Liver (tissue), 9 donors: ENCODE measurements around the gene RGL1. TPM values are rescaled to one million over a fixed set of nuclear protein-coding genes. Genes with fewer than 3 reads are reported as not detected.

Experiments
- DNase-seq: peaks from one replicate; pipeline ENCODE4 v3.0.0-alpha.2; 2017; ENCODE audit warnings: low spot score
- H3K27ac ChIP-seq, 2 donors: one replicate each; pipeline ENCODE4 v1.7.0; 2013; ENCODE audit warnings: inconsistent platforms in 2 of 2, low read length in 2 of 2, control low read depth in 1 of 2, low read depth in 1 of 2, mild to moderate bottlenecking in 1 of 2
- H3K27me3 ChIP-seq, 4 donors: one replicate each; pipeline versions ENCODE4 v1.6.1 to v1.7.0; 2013; ENCODE audit warnings: low read length in 3 of 4, inconsistent platforms in 1 of 4, mild to moderate bottlenecking in 1 of 4, moderate library complexity in 1 of 4; ENCODE audit not compliant: control insufficient read depth in 4 of 4, insufficient read depth in 4 of 4
- H3K36me3 ChIP-seq, 4 donors: one replicate each; pipeline versions ENCODE4 v1.6.1 to v1.7.0; 2013; ENCODE audit warnings: low read length in 3 of 4, mild to moderate bottlenecking in 3 of 4, low read depth in 1 of 4, moderate library complexity in 1 of 4; ENCODE audit not compliant: control insufficient read depth in 4 of 4, insufficient read depth in 3 of 4
- H3K4me1 ChIP-seq, 4 donors: one replicate each; pipeline versions ENCODE4 v1.6.1 to v1.7.0; 2013; ENCODE audit warnings: low read length in 3 of 4, mild to moderate bottlenecking in 3 of 4, moderate library complexity in 1 of 4; ENCODE audit not compliant: control insufficient read depth in 4 of 4, insufficient read depth in 4 of 4
- H3K4me3 ChIP-seq, 3 donors: one replicate each; pipeline versions ENCODE4 v1.6.1 to v1.7.0; 2013; ENCODE audit warnings: low read length in 3 of 3, control low read depth in 1 of 3, low read depth in 1 of 3, mild to moderate bottlenecking in 1 of 3
- H3K9ac ChIP-seq, 2 donors: one replicate each; pipeline ENCODE4 v1.7.0; 2013; ENCODE audit warnings: low read length in 2 of 2, mild to moderate bottlenecking in 2 of 2, moderate library complexity in 2 of 2, control low read depth in 1 of 2, low read depth in 1 of 2
- H3K9me3 ChIP-seq, 4 donors: one replicate each; pipeline versions ENCODE4 v1.6.1 to v1.7.0; 2013; ENCODE audit warnings: low read length in 3 of 4; ENCODE audit not compliant: control insufficient read depth in 4 of 4
- ATF3 ChIP-seq: IDR thresholded peaks from 2 replicates; pipeline ENCODE4 v1.6.1; 2016; ENCODE audit warnings: antibody characterized with exemption
- CTCF ChIP-seq: fragments of 150-350 bp; IDR thresholded peaks from 2 replicates; pipeline ENCODE4 v1.5.1; 2017; ENCODE audit warnings: improper control_type of control experiment, low read depth, low read length; ENCODE audit not compliant: missing input control
- EGR1 ChIP-seq, 2 donors: IDR thresholded peaks; 2 replicates each; pipeline ENCODE4 v1.6.1; 2016 to 2018; ENCODE audit warnings: antibody characterized with exemption in 2 of 2, low read depth in 2 of 2
- FOXA1 ChIP-seq: IDR thresholded peaks from 2 replicates; pipeline ENCODE4 v1.6.1; 2016; ENCODE audit warnings: antibody characterized with exemption
- FOXA2 ChIP-seq: IDR thresholded peaks from 2 replicates; pipeline ENCODE4 v1.6.1; 2016; ENCODE audit warnings: antibody characterized with exemption
- GABPA ChIP-seq, 2 donors: IDR thresholded peaks in 1 of 2; conservative IDR thresholded peaks in 1 of 2; 2 replicates each; pipeline ENCODE4 v1.6.1; 2016; ENCODE audit warnings: antibody characterized with exemption in 2 of 2, mild to moderate bottlenecking in 1 of 2, moderate library complexity in 1 of 2
- HNF4G ChIP-seq: IDR thresholded peaks from 2 replicates; pipeline ENCODE4 v1.6.1; 2016; ENCODE audit warnings: antibody characterized with exemption
- JUND ChIP-seq, 2 donors: IDR thresholded peaks; 2 replicates each; pipeline ENCODE4 v1.6.1; 2016; ENCODE audit warnings: antibody characterized with exemption in 2 of 2
- MAX ChIP-seq: IDR thresholded peaks from 2 replicates; pipeline ENCODE4 v1.6.1; 2016; ENCODE audit warnings: antibody characterized with exemption
- NR2F2 ChIP-seq: IDR thresholded peaks from 2 replicates; pipeline ENCODE4 v1.6.1; 2016; ENCODE audit warnings: antibody characterized with exemption
- RAD21 ChIP-seq, 2 donors: IDR thresholded peaks; 2 replicates each; pipeline ENCODE4 v1.6.1; 2016; ENCODE audit warnings: antibody characterized with exemption in 2 of 2, mild to moderate bottlenecking in 2 of 2
- REST ChIP-seq: IDR thresholded peaks from 2 replicates; pipeline ENCODE4 v1.6.1; 2016; ENCODE audit warnings: antibody characterized with exemption, mild to moderate bottlenecking
- RXRA ChIP-seq, 2 donors: IDR thresholded peaks; 2 replicates each; pipeline ENCODE4 v1.6.1; 2017 to 2018; ENCODE audit warnings: antibody characterized with exemption in 2 of 2, mild to moderate bottlenecking in 1 of 2
- SP1 ChIP-seq: IDR thresholded peaks from 2 replicates; pipeline ENCODE4 v1.6.1; 2018; ENCODE audit warnings: antibody characterized with exemption, mild to moderate bottlenecking
- YY1 ChIP-seq: IDR thresholded peaks from 2 replicates; pipeline ENCODE4 v1.6.1; 2016; ENCODE audit warnings: antibody characterized with exemption, mild to moderate bottlenecking
- ZBTB33 ChIP-seq: IDR thresholded peaks from 2 replicates; pipeline ENCODE4 v1.6.1; 2016; ENCODE audit warnings: antibody characterized with exemption
- WGBS: extraction: QIAGEN DNeasy Blood & Tissue Kit; methylation state at CpG from one replicate; pipeline ENCODE4 v1.1.7; 2013; 5-methylcytosine and 5-hydroxymethylcytosine counted together
- polyA plus RNA-seq, 2 donors: library from polyadenylated mRNA; stranded (reverse) in 1 of 2; unstranded in 1 of 2; fragments of 200-250 nt in 1 of 2; fragments of >200 nt in 1 of 2; fragmentation: Nextera tagmentation in 1 of 2; extraction: Ambion mirVana in 1 of 2; gene quantifications; one replicate each; pipeline versions ENCODE4 v1.2.1 to v1.2.3, GENCODE V29; 2013 to 2015
- total RNA-seq, 2 donors: library from RNA; depleted of rRNA; stranded (reverse); fragments of >200 nt; gene quantifications; one replicate each; pipeline ENCODE4 v1.2.3, GENCODE V29; 2014
- donor health status: healthy.
- donor health status: healthy.
- donor health status: healthy.
- donor health status: healthy.
- donor health status: healthy.

Gene RGL1
- total and polyA plus RNA-seq, 4 donors: 3.9 to 15.3 (median 8.9) TPM

GRCh38 chr1:183777328-183777727 lies 27.6 kb upstream of the RGL1 start (continued):
- no peak for TF ChIP-seq CTCF

GRCh38 chr1:183778045-183778444 lies 26.9 kb upstream of the RGL1 start:
- DNase-seq: no peak

More at GRCh38 chr1:183778045-183778444, 26.9 kb upstream of the RGL1 start:
- H3K27me3 ChIP-seq: no peaks in the 10 kb centered on the region
- no peak overlapping the region for H3K27ac ChIP-seq
- no peak overlapping the region for H3K9ac ChIP-seq
- no peak overlapping the region for H3K4me3 ChIP-seq
- no peaks in the 10 kb centered on the region for H3K4me1 ChIP-seq
- 91% methylated on average over 3 of the region's 3 CpGs for WGBS
- no peak for TF ChIP-seq YY1
- no peak for TF ChIP-seq GABPA (IDR thresholded peaks at IDR 0.05 in 1 of 2, conservative IDR thresholded peaks at IDR 0.05 in 1 of 2)
- no peak for TF ChIP-seq EGR1 (IDR thresholded peaks at IDR 0.05; ENCODE audit: low read depth in 2 of 2)
- no peak for TF ChIP-seq RXRA (IDR thresholded peaks at IDR 0.05)
- no peak for TF ChIP-seq ATF3
- no peak for TF ChIP-seq REST
- no peak for TF ChIP-seq FOXA1
- no peak for TF ChIP-seq HNF4G
- TF ChIP-seq SP1: no peak
- no peak for TF ChIP-seq FOXA2
- no peak for TF ChIP-seq MAX
- no peak for TF ChIP-seq JUND (IDR thresholded peaks at IDR 0.05)
- TF ChIP-seq NR2F2: no peak
- TF ChIP-seq RAD21 (IDR thresholded peaks at IDR 0.05): no peak
- no peak for TF ChIP-seq ZBTB33
- H3K36me3 ChIP-seq: no peaks in the 10 kb centered on the region
- H3K9me3 ChIP-seq: peaks cover 0 to 9% (median 0%) of the 10 kb centered on the region in 4 donors
